Activated CD4-positive, CD25-positive, alpha-beta regulatory T cell (primary cell): ENCODE data around the gene MAGEH1.

Source experiments
- DNase-seq, 4 experiments: peaks; one replicate each; lab custom pipeline; 2025; lab: John Stamatoyannopoulos, UW

Gene MAGEH1

DNA sequence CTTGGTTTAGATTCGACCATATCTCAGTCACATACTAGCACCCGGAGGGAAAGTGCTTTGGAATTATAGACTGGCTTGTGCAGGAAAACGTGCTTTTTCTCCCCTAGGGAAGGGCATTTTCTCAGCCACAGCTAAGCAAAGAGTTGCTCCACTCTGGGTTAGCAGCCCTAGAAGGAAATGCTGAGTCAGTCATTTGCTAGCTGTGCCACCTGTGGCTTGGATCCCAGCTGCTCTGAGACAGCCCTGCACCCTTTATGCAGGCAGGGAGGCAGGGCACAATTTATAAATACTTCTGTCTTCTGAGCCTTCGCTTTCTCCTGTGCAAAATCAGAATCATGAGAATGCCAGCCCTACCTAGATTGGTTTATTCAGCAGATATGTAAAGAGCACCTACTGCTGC, 39.0 kb downstream of the MAGEH1 start:
- no peak for DNase-seq
